GM19239 (cell line): ENCODE results near the gene GOLGA3.
"Not testable (repeated sequence)": the region's sequence is repeated elsewhere in the genome, so short reads cannot be mapped to it uniquely, and the experiment has no call there.

Experiments
- DNase-seq: peaks from one replicate; pipeline ENCODE4 v3.0.0; 2011; ENCODE audit warnings: low spot score; ENCODE audit not compliant: insufficient read length
- FAIRE-seq: peaks from 2 replicates; lab custom pipeline; 2011; peaks lifted over from hg19 to GRCh38; lab: Jason Lieb, UNC

The GOLGA3 gene

DNA sequence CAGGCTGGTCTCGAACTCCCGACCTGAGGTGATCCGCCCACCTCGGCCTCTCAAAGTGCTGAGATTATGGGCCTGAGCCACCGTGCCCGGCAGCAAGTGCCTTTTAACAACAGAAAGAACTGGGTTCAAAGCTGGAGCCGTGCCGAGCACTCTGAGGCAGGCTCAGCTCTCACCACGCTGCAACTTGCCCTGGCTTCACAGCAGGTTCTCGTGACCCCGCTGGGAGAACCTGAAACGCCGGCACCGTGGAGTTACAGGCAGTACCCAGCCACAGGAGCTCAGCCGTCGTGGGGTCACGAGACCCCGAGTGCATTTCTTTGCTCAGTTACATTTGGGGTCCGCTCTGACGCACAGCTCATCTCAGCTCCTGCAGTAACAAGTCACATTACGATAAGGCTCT is 14.4 kb downstream of the GOLGA3 start:
- DNase-seq = no peak
- FAIRE-seq = no peak

DNA sequence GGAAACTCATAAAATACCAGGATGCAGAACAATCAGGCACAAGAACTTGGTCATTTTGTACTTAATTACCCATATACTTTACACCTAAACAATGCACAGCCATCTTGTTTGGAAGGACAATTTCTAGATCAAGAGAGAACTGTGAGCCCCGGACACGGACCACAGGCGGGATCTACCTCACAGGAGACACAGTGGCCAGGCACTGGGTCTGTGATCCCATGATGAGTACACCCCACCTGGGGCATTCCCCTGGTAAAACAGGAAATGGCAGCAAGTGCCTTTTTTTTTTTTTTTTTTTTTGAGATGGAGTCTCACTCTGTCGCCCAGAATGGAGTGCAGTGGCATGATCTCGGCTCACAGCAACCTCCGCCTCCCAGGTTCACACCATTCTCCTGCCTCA is 15.2 kb downstream of the GOLGA3 start:
- FAIRE-seq (no peak), DNase-seq (no peak)

DNA sequence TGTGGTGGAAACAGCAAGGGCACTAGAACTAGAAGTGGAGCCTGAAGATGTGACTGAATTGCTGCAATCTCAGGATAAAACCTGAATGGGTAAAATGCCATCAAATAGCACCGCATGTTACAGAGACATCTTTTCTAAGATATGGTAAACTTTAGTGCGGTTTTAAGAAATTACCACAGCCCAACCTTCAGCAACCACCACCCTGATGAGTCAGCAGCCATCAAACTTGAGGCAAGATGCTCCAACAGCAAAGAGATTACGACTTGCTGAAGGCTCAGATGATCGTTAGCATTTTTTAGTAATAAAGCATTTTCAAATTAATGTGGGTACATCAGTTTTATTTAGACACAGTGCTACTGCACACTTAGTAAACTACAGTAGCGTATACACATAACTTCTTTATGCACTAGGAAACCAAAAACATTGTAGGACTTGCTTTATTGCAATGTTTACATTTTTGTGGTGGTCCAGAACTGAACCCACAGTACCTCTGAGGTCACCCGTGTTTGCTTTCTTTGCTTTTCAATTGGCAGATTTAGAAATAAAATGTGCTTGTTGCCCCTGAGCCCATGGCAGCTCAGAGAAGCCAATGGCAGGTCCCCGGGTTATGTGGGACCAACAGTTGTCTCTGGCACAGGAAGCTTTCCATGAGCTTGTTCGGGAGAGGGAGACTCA is 15.9 kb downstream of the GOLGA3 start:
- DNase-seq (no peak), FAIRE-seq (no peak)

DNA sequence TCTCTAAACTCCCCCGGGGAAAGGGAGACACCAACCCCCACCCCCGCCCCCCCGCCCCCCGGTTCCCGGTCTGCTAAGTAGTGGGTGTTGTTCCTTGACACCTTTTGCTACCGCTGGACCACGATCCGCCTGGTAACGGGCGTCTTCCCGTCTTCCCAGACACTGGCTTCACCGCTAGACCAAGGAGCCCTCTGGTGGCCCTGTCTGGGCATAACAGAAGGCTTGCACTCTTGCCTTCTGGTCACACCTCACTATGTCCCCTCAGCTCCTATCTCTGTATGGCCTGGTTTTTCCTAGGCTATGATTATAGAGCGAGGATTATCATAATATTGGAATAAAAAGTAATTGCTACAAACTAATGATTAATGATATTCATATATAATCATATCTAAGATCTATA is 19.3 kb downstream of the GOLGA3 start:
- DNase-seq, FAIRE-seq: not testable (repeated sequence)

DNA sequence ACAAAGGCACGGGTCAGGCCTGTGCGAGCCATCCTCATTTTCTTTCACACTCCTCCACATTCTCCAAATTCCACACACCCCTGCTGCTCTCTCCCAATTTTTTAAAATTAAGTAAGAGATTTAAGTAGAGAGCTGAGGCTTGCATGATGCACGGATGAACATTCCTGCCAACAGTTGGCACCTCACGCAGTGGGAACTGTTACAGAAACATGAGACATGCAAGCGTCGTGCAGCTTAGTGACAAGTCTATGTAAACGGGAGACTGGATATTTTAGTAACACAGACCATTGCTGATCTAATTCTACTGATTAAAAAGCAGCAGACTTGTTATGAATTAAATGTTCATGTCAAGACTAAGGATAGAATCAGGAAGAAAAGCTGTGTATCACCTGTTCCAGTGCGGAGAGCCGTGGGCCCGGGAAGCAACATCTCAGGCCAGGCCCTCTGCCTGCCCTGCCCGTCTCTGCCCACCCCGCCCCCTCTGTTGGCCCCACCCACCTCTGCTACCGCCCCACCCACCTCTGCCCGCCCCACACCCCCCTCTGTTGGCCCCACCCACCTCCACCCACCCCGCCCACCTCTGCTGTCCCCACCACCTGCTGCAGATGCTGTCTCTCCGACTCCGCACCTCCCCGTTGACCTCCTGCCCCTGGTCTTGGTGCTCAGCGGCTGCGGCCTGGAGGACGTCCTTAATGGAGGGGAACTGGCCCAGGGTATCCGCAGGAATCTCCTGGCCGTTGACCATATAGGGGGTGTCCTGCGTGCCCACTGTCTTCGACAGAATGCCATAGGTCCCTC is 21.2 kb downstream of the GOLGA3 start:
- FAIRE-seq = no peak
- DNase-seq = no peak

DNA sequence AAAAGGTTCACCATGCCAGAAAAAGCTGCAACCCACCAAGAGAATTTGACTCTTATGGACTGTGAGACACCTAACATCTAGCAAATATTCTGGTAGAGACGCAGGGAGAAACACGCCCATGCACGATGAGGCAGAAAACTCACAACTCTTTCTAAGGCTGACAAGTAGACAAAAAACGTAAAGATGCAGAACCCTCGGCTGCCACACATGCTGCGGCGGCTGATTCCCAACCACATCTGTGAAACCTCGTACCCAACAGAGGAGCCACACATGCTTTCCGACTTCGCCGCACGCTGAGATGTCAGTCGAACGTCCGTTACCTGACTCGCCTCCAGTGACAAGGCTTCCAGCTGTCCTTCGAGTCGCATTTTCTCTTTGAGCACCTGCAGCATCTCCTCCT is 21.8 kb downstream of the GOLGA3 start:
- no peak for DNase-seq
- no peak for FAIRE-seq

DNA sequence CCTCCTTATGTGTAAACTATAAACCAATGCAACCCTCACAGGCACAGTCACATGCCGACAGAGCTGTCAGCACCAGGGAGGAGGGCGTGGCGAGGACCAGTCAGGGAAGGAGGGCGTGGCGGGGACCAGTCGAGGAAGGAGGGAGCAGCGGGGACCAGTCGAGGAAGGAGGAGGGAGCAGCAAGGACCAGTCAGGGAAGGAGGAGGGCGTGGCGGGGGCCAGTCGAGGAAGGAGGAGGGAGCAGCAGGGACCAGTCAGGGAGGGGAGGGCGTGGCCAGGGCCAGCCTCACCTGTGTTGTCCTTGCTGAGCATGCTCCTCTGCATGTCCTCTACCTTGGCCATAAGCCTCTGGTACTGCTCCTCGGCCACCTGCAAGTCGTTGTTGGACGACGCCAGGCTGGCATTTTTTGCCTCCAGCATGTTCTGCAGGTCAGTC is 24.2 kb downstream of the GOLGA3 start:
- DNase-seq (no peak), FAIRE-seq (no peak)

DNA sequence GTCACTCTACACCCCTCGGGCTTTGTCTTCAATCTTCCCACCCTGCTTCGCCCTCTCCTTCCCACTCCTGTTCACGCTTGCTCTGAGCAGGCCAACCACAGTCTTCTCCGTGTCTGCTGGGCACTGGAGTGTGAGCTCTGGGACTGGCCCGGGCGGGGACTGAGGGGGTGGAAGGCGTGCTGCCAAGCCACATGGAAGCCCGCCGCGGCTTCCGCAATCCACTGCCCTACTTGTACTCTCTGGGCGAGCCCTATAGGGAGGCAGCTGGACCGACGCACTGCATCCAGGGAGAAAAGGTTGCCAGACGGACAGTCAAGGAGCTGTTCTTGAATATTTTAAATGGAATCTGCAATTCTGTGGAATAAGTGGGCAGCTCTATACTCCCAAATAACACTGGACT is 24.8 kb downstream of the GOLGA3 start:
- DNase-seq (no peak), FAIRE-seq (no peak)

DNA sequence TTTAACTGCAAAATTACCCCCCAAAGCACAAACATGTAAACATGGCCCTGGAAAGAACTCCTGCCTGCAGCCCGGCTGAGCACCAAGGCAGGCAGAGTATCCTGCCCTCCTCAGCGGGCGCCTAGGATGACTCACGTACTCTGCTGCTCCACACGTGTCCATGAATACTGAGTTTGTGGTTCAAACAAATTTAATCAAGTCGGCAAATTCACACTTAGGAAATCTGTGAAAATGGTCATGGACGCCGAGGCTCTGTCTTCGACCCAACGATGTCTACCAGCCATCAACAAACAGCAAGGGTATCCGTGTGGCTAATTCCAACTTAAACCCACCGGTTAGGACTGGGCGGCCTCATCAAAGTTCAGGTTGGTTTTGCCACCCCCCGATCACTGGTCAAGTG is 25.5 kb downstream of the GOLGA3 start:
- no peak for DNase-seq

DNA sequence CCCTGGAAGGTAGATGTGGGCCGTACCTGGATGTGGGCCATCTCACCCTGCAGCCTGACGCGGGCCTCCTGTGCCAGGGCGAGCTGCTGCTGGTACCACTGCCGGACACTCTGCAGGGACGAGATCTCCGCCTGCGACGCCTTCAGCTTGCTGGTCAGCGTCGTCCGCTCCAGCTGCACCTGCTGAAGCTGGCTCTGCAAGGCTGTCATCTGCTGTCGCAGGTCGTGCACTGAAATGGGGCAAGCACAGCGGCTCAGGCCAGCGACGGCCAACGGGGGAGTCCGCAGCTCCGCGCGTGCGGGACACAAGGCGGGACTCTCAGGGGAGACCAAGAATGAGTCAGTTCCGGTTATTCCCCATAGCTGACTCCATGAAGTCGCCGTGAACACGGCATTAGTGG is 26.9 kb downstream of the GOLGA3 start:
- DNase-seq (no peak), FAIRE-seq (no peak)

More for the DNA sequence above, 25.5 kb downstream of the GOLGA3 start:
- FAIRE-seq = no peak

DNA sequence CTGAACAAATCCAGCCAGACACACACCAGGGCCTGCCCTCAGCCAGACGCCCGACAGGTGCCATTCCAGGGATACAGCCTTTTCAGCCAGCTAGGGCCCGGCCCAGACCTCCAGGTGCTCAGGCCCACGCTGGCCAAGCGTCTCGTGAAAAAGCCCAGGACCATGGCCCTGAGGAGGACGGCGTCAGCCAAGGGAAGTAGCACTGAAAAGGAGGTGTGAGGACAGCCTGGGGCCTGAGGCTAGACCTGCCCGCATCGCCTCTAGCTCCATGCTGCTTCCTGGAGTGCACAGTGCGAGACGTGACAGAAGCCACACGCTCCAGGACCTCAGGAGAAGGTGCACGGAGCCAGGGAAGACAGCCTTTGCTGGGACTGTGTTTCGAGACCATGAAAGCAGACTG is 29.8 kb downstream of the GOLGA3 start:
- FAIRE-seq = no peak
- DNase-seq = no peak

DNA sequence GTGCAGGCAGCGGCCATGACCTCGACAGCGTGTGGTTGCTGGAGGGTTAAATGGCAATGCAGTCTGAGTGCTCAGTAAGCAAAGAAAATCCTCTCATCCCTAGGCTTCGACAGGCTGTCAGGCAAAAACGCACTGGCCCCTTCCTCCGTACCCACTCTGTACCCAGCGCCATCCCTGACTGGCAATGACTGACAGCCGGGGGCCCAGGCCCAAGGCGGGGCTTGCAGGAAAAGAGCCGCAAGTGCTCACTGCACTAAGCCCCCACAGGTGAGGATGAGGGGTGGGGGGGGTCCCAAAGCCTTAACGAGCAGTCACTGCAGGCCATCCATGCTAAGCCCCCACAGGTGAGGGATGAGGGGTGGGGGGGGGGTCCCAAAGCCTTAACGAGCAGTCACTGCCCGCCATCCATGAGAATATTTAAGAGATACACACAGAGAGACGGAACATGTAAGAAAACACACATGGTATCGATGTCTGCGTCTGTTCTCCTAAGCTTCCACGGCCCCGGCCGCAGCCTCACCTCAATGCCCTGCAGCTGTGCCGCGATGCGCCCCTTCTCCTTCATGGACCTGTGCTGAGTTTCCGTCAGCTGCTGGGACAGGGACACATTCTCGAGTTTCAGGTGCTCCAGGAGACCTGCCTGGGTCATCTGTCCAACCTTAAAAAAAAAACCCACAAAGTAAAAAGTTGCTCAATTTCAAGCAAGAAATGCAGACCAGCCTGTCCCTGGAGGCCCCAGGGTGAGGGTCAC is 30.7 kb downstream of the GOLGA3 start:
- FAIRE-seq (no peak), DNase-seq (no peak)

DNA sequence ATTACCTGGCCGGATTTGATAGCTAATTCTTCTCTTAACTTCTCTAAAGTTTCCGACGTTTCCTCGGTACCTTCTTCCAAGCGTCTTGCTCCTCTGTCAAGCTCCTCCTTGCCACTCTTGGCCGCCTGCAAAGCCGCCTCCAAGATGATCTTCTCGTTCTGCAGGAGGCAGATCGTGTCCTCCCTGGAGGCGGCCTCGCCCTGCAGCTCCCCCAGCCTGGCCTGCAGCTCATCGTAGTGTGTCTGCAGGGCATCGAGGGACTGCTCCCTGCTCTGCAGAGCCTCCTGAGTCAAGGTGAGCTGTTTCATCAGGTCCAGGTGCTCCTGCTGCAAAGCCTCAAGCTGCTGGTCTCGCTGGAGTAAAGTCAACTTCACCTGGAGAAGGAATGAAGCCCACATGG is 32.8 kb downstream of the GOLGA3 start:
- FAIRE-seq (no peak), DNase-seq (no peak)

DNA sequence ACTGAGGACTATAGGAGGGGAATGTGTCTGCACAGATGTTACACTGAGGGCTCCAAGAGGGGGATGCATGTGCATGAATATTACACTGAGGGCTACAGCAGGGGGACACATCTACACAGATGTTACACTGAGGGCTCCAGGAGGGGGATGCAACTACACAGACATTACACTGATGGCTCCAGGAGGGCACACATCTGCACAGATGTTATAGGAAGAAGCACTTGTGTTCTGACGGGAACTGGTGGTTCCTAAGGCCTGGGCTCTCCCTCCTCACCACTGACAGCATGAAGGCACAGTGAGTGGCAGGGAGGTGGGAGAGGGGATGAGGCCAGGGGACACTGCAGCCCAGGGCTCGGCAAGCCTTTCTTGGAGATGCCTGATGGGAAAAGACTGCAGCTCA is 36.7 kb downstream of the GOLGA3 start:
- not testable (repeated sequence) for DNase-seq, FAIRE-seq

DNA sequence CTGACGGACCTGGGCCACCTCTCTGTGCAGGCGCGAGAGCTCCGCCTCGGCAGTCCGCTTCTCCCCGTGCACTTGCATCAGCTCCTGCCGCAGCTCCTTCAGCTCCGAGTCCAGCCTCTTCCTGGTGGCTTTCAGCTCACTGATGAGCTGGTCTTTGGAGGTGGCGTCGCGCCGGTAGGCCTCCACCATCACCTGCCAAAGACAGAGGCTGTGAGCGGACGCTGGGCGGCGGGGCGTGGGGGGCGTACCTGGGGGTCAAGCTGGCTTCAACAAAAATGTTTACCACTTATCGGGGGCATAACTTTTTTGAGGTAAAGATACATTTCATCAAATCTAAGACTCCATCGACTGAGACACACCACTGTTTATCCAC is 39.6 kb downstream of the GOLGA3 start:
- FAIRE-seq (no peak), DNase-seq (no peak)

DNA sequence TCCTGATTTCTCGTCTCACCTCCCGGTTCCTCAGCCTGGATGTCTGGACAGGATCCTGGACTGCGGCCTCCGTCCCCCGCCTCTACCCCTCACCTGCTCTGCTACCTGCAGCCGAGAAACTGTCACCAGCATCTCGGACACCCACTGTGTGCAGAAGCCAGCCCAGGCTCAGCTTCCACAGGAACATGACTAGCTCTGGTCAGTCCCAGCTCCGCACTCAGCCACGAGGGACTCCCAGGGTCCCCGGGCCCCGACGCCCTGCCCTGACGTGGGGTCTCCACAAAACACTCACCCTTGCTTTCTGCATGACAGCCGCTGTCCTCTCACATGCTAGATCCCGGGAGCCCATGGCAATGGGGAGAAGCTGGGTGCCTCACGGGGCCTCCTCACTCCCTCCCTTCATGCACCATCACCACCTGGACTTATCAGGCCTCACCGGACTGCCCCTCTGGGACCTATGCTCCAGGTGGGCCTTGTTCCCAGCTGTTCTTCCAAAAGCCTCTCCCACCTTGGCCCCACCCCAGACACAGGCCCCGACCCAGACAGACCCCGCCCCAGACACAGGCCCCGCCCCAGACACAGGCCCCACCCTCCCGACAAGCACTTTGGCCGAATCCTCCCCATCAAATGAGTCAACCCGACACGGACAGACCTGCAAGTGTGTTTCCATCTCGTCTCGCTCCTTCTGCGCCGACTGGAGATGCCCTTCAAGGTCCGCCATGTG is 40.1 kb downstream of the GOLGA3 start:
- no peak for DNase-seq
- no peak for FAIRE-seq

DNA sequence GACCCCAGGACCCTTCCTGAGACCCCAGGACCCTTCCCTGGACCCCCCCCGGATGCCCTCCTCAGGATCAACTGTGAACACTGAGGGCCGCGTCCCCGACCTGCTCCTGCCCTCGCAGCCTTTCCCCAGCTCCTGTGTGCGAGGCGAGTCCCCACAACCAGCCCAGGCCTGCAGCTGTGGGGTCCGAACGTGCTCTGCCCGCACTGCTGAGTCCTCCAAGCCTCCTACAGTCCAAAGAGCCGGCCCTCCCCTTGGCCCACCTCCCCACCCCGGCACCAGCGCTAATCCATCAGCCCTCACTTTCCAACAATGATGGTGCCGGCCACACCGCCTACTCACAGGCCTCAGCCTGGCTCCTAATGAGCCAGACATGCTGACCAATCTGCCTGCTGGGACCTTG is 40.8 kb downstream of the GOLGA3 start:
- FAIRE-seq (no peak), DNase-seq (no peak)

DNA sequence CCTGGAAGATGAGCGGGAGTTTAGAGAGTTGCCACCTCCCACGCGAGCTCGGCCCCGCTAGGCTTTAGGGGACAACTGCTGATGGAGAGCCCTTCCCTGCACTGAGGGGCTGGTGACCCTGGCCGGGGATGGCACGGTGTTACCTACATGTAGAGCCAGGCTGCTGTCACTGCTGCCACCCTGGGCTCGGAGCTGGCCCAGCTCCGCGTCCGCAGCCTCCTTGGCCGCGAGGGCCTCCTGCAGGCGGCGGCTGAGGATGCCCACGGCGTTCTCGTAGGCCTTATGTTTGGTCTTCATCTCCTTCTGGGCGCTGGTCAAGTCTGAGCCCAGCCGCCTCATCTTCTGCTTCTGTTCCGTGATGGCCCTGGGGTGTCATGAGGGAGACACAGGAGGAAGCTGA is 42.5 kb downstream of the GOLGA3 start:
- FAIRE-seq (no peak), DNase-seq (no peak)

DNA sequence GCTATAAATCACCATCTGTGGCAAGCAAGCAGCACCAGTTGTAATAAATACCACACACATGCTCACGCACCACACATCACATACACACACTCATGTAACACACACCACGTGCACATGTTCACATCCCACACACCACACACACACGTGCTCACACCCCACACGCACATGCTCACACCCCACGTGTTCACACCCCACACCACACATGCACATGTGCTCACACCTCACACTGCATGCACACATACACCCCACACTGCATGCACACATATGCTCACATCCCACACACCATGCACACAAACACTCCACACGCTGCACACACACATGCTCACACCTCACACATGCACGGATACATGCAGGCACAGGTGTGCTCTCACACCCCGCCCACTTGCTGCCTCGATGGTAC is 44.1 kb downstream of the GOLGA3 start:
- FAIRE-seq = no peak

DNA sequence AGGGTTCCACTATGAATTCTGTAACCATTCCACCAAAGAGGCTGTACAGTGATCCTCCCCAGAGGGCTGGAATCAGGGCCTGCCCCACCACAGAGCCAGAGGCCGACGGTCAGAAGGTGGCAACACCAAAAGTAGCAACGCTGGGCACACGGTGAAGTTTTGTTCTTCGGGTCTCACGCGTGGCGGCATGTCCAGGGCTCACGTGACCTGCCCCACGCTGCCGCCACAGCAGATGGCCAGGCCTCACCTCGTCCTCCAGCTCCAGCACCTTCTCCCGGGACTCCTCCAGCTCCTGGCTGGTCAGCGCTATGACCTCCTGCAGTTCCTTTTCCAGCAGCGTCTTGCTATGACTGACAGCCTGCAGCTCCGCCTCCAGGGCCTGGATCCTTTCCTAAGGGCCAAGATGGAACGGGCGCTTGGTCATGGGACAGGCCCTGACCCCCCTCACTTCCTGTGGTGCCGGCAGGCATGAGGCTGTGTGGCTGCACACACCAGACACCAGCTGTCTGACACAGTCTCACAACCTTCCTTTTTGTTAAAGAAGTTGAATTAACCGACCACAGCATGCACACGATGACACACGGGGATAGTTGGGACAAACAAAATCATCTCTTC is 44.6 kb downstream of the GOLGA3 start:
- DNase-seq (no peak), FAIRE-seq (no peak)

More for the DNA sequence above, 44.1 kb downstream of the GOLGA3 start:
- DNase-seq = no peak
